Thymus (tissue), 11 donors: Measurements from ENCODE around the gene CPTP. TPM values are rescaled to one million over a fixed set of nuclear protein-coding genes. Genes with fewer than 3 reads are reported as not detected.

Source experiments
- DNase-seq, 9 donors: peaks; one replicate each; pipeline ENCODE4 v3.0.0-alpha.2; 2013; ENCODE audit warnings: low spot score in 9 of 9, low read depth in 6 of 9, missing footprints in 1 of 9
- H3K27ac ChIP-seq, 2 donors: one replicate each; pipeline ENCODE4 v1.5.1; 2013; ENCODE audit warnings: control low read depth in 1 of 2, low read depth in 1 of 2, low read length in 1 of 2, mild to moderate bottlenecking in 1 of 2, moderate library complexity in 1 of 2
- H3K27me3 ChIP-seq, 2 donors: one replicate each; pipeline ENCODE4 v1.5.1; 2013; ENCODE audit warnings: low read length in 1 of 2; ENCODE audit not compliant: control insufficient read depth in 2 of 2, insufficient read depth in 1 of 2
- H3K36me3 ChIP-seq, 2 donors: one replicate each; pipeline ENCODE4 v1.5.1; 2013; ENCODE audit warnings: low read length in 1 of 2, mild to moderate bottlenecking in 1 of 2, moderate library complexity in 1 of 2; ENCODE audit not compliant: control insufficient read depth in 2 of 2, insufficient read depth in 2 of 2
- H3K4me1 ChIP-seq, 2 donors: one replicate each; pipeline ENCODE4 v1.5.1; 2013; ENCODE audit warnings: low read length in 2 of 2; ENCODE audit not compliant: control insufficient read depth in 2 of 2, insufficient read depth in 2 of 2
- H3K4me3 ChIP-seq, 2 donors: one replicate each; pipeline ENCODE4 v1.5.1; 2013; ENCODE audit warnings: low read length in 2 of 2, control low read depth in 1 of 2, mild to moderate bottlenecking in 1 of 2
- H3K9me3 ChIP-seq, 2 donors: one replicate each; pipeline ENCODE4 v1.5.1; 2013; ENCODE audit warnings: low read length in 1 of 2, mild to moderate bottlenecking in 1 of 2; ENCODE audit not compliant: control insufficient read depth in 2 of 2, insufficient read depth in 1 of 2
- WGBS: extraction: QIAGEN DNeasy Blood & Tissue Kit; methylation state at CpG from one replicate; pipeline ENCODE4 v1.1.7; 2013; 5-methylcytosine and 5-hydroxymethylcytosine counted together
- polyA plus RNA-seq: library from polyadenylated mRNA; stranded (reverse); fragments of 200-250 nt; gene quantifications from one replicate; pipeline ENCODE4 v1.2.3, GENCODE V29; 2013
- total RNA-seq: library from RNA; stranded (reverse); fragments of 120-200 nt; gene quantifications from one replicate; pipeline ENCODE4 v1.2.4, GENCODE V29; 2013
- donor health status: healthy.

Gene CPTP
- total and polyA plus RNA-seq, 2 donors = 8.5 to 10.3 TPM

DNA sequence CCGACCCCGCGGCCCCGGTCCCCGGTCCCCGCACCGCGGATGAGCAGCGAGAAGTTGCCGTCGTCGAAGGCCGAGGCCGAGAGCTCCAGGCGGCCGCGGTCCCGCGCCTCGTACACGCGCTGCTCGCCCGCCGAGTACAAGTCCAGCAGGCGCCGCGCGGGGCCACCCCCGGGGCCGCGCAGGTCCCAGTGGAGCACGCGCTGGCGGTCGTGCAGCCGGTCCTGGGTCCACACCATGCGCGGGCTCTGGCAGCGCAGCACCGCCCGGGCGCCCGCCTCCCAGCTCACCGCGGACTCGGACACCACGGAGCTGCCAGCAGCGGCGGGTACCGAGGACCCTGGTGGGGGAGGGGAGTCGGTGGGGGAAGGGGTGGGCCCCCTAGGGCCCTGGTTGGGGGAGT is 30.8 kb downstream of the CPTP start:
- H3K4me3 ChIP-seq = no peak overlapping the region
- 5% methylated on average over 52 of the region's 52 CpGs for WGBS
- DNase-seq = no peak
- H3K36me3 ChIP-seq = no peaks in the 10 kb centered on the region
- H3K9me3 ChIP-seq = peaks cover 0 to 4% of the 10 kb centered on the region in 2 donors
- peaks cover 0 to 20% of the 10 kb centered on the region in 2 donors for H3K4me1 ChIP-seq
- H3K27ac ChIP-seq = no peak overlapping the region
- peaks cover 81 to 91% of the 10 kb centered on the region in 2 donors for H3K27me3 ChIP-seq

DNA sequence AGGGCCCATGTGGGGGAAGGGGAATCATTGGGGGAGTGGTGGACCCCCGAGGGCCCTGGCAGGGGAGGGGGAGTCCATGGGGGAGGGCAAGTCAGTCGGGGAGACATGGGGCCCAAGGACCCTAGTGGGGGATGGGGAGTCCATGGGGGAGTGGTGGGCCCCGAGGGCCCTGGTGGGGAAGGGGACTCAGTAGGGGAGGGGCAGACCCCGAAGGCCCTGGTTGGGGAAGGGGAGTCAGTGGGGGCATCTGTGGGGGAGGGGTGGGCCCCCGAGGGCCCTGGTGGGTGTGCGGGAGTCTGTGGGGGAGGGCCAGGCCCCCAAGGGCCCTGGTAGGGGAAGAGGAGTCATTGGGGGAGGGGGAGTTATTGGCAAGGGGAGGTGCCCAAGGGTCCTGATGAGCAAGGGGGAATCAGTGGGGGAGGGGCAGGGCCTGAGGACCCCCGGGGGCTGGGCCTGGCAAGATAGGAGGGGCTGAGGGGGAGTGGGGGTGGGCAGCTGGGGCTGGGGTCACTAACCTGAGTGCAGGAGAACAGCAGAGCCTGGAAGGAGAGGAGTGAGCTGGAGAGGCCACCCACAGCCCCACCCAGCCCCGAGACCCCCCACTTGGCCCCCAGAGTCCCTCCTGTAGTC is 31.7 kb downstream of the CPTP start:
- no peaks in the 10 kb centered on the region for H3K36me3 ChIP-seq
- WGBS = 64% methylated on average over 8 of the region's 8 CpGs
- DNase-seq = no peak
- peaks cover 0 to 4% of the 10 kb centered on the region in 2 donors for H3K9me3 ChIP-seq
- no peak overlapping the region for H3K27ac ChIP-seq
- H3K4me1 ChIP-seq = peaks cover 0 to 20% of the 10 kb centered on the region in 2 donors
- peaks cover 83 to 99% of the 10 kb centered on the region in 2 donors for H3K27me3 ChIP-seq
- no peak overlapping the region for H3K4me3 ChIP-seq

DNA sequence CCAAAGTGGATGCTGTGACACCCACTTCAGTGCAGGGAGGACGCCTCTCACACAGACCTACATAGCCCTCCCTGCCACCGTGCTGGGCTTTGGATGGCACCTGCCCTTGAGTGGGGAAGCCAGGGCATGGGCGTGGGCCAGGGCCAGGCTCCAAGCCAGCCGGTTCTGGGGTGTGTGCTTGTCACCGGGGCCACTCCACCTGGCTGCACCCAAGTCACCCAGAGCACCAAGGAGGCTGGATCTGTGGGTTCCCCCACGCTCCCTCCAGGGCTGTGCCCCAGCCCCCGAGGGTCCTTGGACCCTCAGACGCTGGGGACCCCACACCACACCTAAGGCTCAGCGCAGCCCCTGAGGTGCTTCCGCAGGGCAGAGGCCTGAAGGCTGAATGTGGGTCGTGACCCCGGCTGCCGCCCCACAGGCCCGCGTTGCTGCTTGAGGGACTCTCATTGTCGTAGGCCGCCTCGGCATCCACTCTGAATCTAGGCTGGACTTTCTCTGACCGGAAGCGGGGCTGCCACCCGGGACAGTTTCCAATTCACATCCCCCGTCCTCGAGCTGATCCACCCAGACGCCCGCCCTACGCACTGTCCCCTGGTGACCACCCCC is 32.3 kb downstream of the CPTP start:
- Histone ChIP-seq H3K27me3 (peaks cover 84 to 99% of the 10 kb centered on the region in 2 donors), H3K4me1 (peaks cover 0 to 20% of the 10 kb centered on the region in 2 donors)

GRCh38 chr1:1357871-1358432 is 33.4 kb downstream of the CPTP start:
- H3K27ac ChIP-seq = no peak overlapping the region
- WGBS = 28% methylated on average over 18 of the region's 18 CpGs
- H3K4me1 ChIP-seq = peaks cover 0 to 20% of the 10 kb centered on the region in 2 donors
- no peaks in the 10 kb centered on the region for H3K36me3 ChIP-seq
- H3K9me3 ChIP-seq = peaks cover 0 to 2% of the 10 kb centered on the region in 2 donors
- DNase-seq = no peak
- no peak overlapping the region for H3K4me3 ChIP-seq
- H3K27me3 ChIP-seq = peaks cover 75 to 93% of the 10 kb centered on the region in 2 donors

More for the DNA sequence above, 32.3 kb downstream of the CPTP start:
- Histone ChIP-seq H3K27ac (no peak overlapping the region), H3K4me3 (no peak overlapping the region), H3K36me3 (no peaks in the 10 kb centered on the region), H3K9me3 (peaks cover 0 to 4% of the 10 kb centered on the region in 2 donors)
- DNase-seq = no peak
- 81% methylated on average over 26 of the region's 26 CpGs for WGBS

DNA sequence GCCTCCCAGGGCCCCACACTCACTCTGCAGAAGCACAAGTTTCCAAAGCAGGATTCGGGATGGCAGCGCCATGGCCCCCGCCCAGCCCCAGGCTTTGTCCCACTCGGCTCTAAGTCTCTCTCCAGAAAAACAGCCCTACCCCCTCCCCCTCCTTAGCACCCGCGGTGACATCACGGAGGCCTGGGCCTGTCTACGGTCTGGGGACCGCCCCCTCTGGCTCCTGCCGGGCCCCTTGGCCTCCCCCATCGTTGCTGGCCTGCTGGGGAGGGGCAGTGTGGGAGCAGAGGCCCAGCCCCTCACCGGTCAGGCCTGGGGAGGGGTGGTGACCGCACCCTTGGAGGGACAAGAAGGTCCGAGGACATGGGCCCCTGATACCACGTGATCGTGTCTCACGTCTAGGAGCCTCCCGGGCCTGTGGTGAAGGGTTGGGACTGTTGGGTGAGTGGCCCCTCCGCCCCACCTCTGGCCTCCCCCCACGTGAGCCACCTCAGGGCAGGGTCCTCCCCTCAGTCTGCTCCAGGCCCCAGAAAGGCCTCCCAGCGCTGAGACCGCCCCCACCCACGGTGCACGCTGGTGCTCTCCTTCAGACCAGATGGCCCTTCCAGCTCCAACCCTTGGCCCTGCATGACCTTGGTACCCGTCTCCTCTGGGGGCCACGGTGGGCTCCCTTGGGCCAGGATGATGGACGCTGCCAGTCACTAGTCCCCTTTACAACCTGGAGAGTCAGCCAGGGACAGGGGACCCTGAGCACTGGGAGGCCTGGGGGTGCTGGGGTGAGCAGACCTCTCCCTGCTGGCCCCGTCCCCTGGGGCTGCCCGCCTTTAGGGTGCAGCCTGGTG is 34.0 kb downstream of the CPTP start, which contains the start of gene MXRA8:
Gene MXRA8, minus strand, starts transcription at position 123 of the 839 bp plus-strand sequence. Its CDS starts 51 bp downstream, at position 72.
- 38% methylated on average over 29 of the region's 29 CpGs for WGBS
- H3K36me3 ChIP-seq = no peaks in the 10 kb centered on the region
- DNase-seq = no peak
- no peak within 1 kb of the TSS for H3K4me3 ChIP-seq
- peaks cover 0 to 2% of the 10 kb centered on the region in 2 donors for H3K9me3 ChIP-seq
- H3K27me3 ChIP-seq = peaks cover 68 to 89% of the 10 kb centered on the region in 2 donors
- H3K4me1 ChIP-seq = peaks cover 0 to 16% of the 10 kb centered on the region in 2 donors
- H3K27ac ChIP-seq = peak within 1 kb of the TSS in 1 of 2 donors; percentile 11

- no peaks in the 10 kb centered on the region for H3K36me3 ChIP-seq
- DNase-seq = no peak
- WGBS = 66% methylated on average over 6 of the region's 6 CpGs
- no peak overlapping the region for H3K27ac ChIP-seq
- no peak overlapping the region for H3K4me3 ChIP-seq
- H3K9me3 ChIP-seq = no peaks in the 10 kb centered on the region
- H3K27me3 ChIP-seq = peaks cover 61 to 85% of the 10 kb centered on the region in 2 donors
- peaks cover 0 to 14% of the 10 kb centered on the region in 2 donors for H3K4me1 ChIP-seq
Observed at GRCh38 chr1:1359308-1359663, 34.7 kb downstream of the CPTP start.

GRCh38 chr1:1359664-1360468 is 35.3 kb downstream of the CPTP start:
- no peak overlapping the region for H3K27ac ChIP-seq
- peaks cover 56 to 80% of the 10 kb centered on the region in 2 donors for H3K27me3 ChIP-seq
- no peaks in the 10 kb centered on the region for H3K36me3 ChIP-seq
- no peak overlapping the region for H3K4me3 ChIP-seq
- 86% methylated on average over 28 of the region's 28 CpGs for WGBS
- peaks cover 0 to 14% of the 10 kb centered on the region in 2 donors for H3K4me1 ChIP-seq
- no peak for DNase-seq
- no peaks in the 10 kb centered on the region for H3K9me3 ChIP-seq

DNA sequence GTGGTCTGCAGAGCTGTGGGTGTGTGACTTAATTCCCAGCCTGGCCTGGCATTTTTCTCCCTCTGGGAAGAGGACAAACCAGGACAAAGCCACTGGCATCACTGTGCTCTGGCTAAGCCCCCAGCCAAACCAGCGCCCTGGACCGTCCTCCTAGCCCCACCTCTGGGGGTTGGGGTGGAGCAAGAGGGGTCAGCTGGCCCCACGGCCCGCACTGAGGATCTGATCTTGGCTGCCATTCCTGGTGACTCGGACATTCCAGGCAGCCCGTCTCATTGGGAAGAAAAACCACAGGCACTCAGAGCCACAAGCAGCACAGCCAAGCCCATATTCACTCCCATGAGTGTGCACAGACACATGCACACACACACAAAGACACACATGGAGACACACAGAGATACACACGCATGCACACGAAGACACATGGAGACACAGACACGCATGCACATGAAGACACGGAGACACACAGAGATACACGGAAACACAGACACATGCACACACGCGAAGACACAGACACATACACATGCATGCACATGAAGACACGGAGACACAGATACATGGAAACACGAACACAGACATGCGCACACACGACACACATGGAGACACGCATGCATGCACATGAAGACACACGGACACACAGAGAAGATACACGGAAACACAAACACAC is 36.0 kb downstream of the CPTP start:
- Histone ChIP-seq H3K9me3 (peaks cover 0 to 2% of the 10 kb centered on the region in 2 donors), H3K4me3 (no peak overlapping the region), H3K27ac (no peak overlapping the region), H3K4me1 (peaks cover 0 to 14% of the 10 kb centered on the region in 2 donors), H3K27me3 (peaks cover 48 to 73% of the 10 kb centered on the region in 2 donors), H3K36me3 (no peaks in the 10 kb centered on the region)
- no peak for DNase-seq
- 85% methylated on average over 20 of the region's 20 CpGs for WGBS
